Activated CD4-positive, alpha-beta T cell treated with anti-CD3 and anti-CD28 coated beads, Interleukin-2, amount 10 ng/mL, durations not matched to agents 24 days and 14 days (primary cell): ENCODE results near the gene ASCC3. TPM values are rescaled to one million over a fixed set of nuclear protein-coding genes. Genes with fewer than 3 reads are reported as not detected.

Experiments
- DNase-seq: peaks from one replicate; pipeline ENCODE4 v3.0.0; 2022
- H3K27ac Mint-ChIP-seq: one replicate; pipeline ENCODE4 v1.8.0; 2022; ENCODE audit warnings: mild to moderate bottlenecking, mixed read lengths
- H3K27me3 Mint-ChIP-seq: one replicate; pipeline ENCODE4 v1.8.0; 2022; ENCODE audit warnings: mixed read lengths
- H3K36me3 Mint-ChIP-seq: one replicate; pipeline ENCODE4 v1.8.0; 2022; ENCODE audit warnings: low read depth, mild to moderate bottlenecking, mixed read lengths
- H3K4me1 Mint-ChIP-seq: one replicate; pipeline ENCODE4 v1.8.0; 2021; ENCODE audit warnings: mixed read lengths
- H3K4me3 Mint-ChIP-seq: one replicate; pipeline ENCODE4 v1.8.0; 2022; ENCODE audit warnings: mild to moderate bottlenecking, moderate library complexity, mixed read lengths
- H3K9me3 Mint-ChIP-seq: one replicate; pipeline ENCODE4 v1.8.0; 2021; ENCODE audit warnings: mixed read lengths
- intact Hi-C: fragments of 100-400 bp; cut with micrococcal nuclease; formaldehyde crosslinking; loops from one replicate; pipeline ENCODE4 v1.15.1; 2023
- total RNA-seq: library from RNA; stranded (reverse); gene quantifications from 2 replicates; pipeline ENCODE4 v1.2.3, GENCODE V29; 2022

The ASCC3 gene
- total RNA-seq, 1 donor from 2014 or later, result 68.9 TPM

DNA sequence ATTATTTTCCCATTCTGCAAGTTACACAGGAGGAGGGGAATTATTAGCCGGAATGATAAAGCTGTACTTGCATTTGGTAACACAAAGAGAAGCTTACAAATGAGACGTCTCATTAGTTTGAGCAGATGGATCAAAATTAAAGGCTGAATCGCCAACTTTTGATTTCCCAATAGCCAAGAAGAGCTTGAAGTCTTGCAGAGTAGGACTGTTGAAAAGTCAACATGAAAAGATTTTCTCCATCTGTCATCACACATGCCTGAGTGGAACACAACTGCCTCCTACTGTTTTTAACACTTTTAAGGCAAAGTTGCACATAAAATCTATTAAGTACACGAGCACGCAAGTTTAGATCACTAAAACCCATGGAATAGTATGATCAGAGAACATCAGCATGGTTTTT is 176.2 kb downstream of the ASCC3 start:
- DNase-seq, result no peak
- peaks cover 15% of the 10 kb centered on the region for H3K9me3 Mint-ChIP-seq
- no peaks in the 10 kb centered on the region for H3K27me3 Mint-ChIP-seq
- H3K27ac Mint-ChIP-seq, result no peak overlapping the region
- peaks cover 24% of the 10 kb centered on the region for H3K36me3 Mint-ChIP-seq
- H3K4me3 Mint-ChIP-seq, result no peak overlapping the region
- intact Hi-C loops, result no loop called here
- H3K4me1 Mint-ChIP-seq, result peaks cover 12% of the 10 kb centered on the region

DNA sequence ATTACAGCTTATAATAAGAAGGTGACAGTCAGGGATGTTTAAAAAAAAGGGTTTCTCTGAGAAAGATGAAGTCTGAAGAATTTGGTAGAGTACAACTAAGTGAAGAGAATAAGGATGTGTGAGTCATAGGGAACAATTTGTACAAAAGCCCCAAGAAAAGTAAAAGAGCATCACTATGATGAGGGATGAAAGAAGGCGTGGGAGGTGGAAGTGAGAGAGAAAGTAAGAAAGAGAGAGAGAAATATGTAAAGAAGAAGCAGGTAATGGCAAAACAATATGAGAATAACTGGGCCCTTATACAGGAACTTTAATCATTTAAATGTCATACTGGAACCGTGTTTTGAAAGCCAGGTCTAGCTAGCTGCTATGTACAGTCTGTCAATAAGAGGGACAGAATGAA is 179.4 kb downstream of the ASCC3 start:
- no peak overlapping the region for H3K4me3 Mint-ChIP-seq
- peaks cover 32% of the 10 kb centered on the region for H3K36me3 Mint-ChIP-seq
- no peak for DNase-seq
- peaks cover 22% of the 10 kb centered on the region for H3K9me3 Mint-ChIP-seq
- H3K27me3 Mint-ChIP-seq, result no peaks in the 10 kb centered on the region
- intact Hi-C loops, result no loop called here
- H3K27ac Mint-ChIP-seq, result peak overlapping the region; percentile 88
- peaks cover 12% of the 10 kb centered on the region for H3K4me1 Mint-ChIP-seq

DNA sequence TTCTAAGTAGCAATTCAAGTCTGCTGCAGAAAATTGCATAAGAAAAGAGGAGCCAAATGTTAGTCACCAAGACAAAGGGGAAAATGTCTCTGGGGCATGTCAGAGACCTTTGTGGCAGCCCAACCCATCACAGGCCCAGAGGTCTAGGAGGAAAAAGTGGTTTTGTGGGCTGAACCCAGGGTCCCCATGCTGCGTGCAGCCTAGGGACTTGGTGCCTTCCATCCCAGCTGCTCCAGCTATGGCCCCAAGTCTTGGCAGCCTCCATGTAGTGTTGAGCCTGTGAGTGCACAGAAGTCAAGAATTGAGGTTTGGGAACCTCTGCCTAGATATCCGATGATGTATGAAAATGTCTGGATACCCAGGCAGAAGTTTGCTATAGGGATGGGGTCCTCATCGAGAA is 181.1 kb downstream of the ASCC3 start:
- intact Hi-C loops, result no loop called here
- Mint-ChIP-seq H3K27ac (no peak overlapping the region), H3K36me3 (peaks cover 32% of the 10 kb centered on the region), H3K4me3 (no peak overlapping the region), H3K27me3 (no peaks in the 10 kb centered on the region), H3K9me3 (peaks cover 22% of the 10 kb centered on the region), H3K4me1 (peaks cover 12% of the 10 kb centered on the region)
- DNase-seq, result no peak

DNA sequence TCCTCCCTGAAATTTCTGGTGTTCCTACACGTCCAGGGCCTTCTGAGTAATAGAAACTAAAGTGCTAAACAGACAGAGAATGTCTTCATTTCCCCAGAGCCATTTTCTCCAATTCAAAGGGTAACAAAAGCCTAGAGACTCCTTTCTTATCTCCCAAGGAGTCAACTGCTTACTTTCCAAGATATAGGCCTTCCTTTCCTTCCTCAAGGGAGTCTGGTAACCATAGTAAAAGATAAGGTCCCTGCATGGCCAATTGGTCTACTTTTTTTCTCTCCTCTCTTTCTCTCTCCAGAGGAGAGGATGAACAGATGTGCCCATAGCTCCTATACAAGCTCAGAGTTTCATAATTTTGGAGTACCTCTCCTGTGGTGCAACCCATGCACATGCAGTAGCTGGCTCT is 185.7 kb downstream of the ASCC3 start:
- H3K4me3 Mint-ChIP-seq, result no peak overlapping the region
- H3K27ac Mint-ChIP-seq, result no peak overlapping the region
- H3K9me3 Mint-ChIP-seq, result peaks cover 6% of the 10 kb centered on the region
- no peaks in the 10 kb centered on the region for H3K27me3 Mint-ChIP-seq
- no peak for DNase-seq
- no peaks in the 10 kb centered on the region for H3K4me1 Mint-ChIP-seq
- intact Hi-C loops, result no loop called here
- peaks cover 13% of the 10 kb centered on the region for H3K36me3 Mint-ChIP-seq

DNA sequence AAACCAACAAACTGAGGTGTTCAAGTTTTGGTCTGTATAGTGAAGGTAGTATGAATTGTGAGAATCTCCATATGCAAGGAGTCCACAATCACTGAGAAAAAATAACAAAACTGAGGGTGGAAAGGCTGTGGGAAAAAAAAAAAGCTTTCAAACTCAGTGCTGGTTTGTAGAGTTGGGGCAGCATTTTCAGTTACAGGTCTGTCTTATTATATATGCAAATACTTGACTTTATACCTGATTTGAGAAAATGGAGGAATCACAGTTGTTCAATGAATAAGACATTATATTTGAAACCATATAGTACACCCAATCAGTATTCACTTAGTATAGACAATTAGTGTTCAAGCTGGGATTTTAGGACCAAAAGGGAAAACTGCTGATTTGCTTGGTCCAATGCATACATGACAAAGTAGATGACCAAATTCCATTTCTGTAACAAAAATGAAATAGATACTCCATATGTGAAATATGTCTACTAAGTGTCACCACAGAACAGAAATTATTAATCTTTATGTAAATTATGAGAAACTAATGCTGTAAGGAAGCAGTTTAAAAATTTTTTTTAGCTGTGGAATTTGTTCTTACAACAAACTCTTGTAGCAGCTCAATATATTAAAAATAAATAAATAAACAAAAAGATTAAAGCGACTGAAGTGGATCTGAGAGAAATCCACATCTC is 187.7 kb downstream of the ASCC3 start:
- Mint-ChIP-seq H3K36me3 (peaks cover 2% of the 10 kb centered on the region), H3K27me3 (no peaks in the 10 kb centered on the region), H3K4me3 (no peak overlapping the region), H3K27ac (no peak overlapping the region), H3K9me3 (no peaks in the 10 kb centered on the region), H3K4me1 (no peaks in the 10 kb centered on the region)
- intact Hi-C loops, result no loop called here
- no peak for DNase-seq

DNA sequence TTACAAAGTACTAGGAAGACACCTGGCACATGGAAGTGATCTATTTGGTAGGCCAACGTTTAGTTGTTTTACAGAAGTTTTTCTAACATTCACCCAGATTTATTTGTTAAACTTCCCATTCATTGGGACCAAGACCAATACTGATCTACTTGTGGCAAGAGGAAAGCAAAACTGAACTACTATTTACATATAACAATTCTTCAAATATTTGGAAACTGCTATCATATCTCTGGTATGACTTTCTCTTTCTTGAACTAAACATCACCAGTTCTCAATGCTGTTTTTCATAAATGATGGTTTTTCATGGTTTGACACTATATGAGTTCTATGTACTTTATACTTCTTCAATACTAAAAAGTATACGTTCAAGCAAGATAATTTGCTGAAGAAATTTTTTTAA is 189.2 kb downstream of the ASCC3 start:
- Mint-ChIP-seq H3K27me3 (no peaks in the 10 kb centered on the region), H3K4me3 (no peak overlapping the region), H3K27ac (no peak overlapping the region), H3K36me3 (no peaks in the 10 kb centered on the region), H3K4me1 (no peaks in the 10 kb centered on the region), H3K9me3 (no peaks in the 10 kb centered on the region)
- intact Hi-C loops, result no loop called here
- no peak for DNase-seq

DNA sequence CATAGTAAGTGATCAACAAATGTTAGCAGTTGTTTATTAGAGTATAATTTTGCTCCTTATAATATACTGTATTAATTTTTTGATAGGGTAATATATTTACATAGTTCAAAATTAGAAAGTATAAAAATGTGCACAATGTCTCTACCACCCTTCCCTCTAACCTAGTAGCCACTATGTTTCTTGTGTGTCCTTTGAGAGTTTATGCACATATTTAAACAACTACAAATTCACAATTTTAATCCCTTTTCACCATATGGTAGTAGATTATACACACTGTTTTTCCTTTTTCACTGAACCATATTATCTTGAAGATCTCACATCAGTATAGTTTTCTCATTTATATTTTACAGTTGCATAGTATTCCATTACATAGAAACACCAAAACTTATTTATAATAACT is 194.9 kb downstream of the ASCC3 start:
- H3K27me3 Mint-ChIP-seq, result no peaks in the 10 kb centered on the region
- intact Hi-C loops, result no loop called here
- H3K36me3 Mint-ChIP-seq, result no peaks in the 10 kb centered on the region
- no peaks in the 10 kb centered on the region for H3K4me1 Mint-ChIP-seq
- H3K4me3 Mint-ChIP-seq, result no peak overlapping the region
- no peak for DNase-seq
- H3K9me3 Mint-ChIP-seq, result no peaks in the 10 kb centered on the region
- no peak overlapping the region for H3K27ac Mint-ChIP-seq

DNA sequence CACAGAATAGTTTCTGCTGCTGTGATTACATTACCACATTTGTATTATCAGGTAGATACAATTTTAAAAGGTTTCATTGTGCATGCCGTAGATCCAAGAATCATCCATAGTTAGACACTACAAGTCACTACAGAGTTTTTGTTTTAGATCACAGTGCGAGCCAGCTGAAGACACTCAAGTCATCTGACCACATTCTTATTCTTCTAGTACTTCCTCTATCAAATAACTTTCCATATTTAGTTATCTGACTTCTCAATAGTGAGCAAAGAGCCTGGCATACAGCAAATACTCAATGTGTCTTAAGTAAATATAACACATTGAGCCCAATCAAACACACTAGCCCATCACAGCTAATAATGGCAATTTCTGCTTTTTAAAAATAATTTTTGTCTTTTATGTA is 195.4 kb downstream of the ASCC3 start:
- intact Hi-C loops, result no loop called here
- H3K27ac Mint-ChIP-seq, result no peak overlapping the region

DNA sequence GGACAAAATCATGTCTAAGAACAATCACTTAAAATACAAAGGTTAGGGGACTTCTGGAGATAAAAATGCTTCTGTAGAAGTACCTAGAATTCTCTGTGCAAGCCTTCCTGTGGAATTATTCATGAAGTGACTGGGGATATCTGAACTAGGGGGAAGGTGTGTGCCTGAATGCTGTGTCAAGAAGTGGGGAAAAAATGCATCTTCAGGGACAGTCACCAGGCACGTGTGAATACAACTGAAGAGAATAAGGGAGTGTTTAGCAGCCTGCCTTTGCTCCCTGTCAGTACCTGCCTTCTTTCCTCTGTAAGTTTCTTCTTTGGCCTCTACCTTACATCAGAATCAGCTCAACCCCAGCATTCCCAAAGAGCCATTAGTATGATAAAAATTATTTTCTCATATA is 201.0 kb downstream of the ASCC3 start:
- intact Hi-C loops, result no loop called here
- no peak overlapping the region for H3K4me3 Mint-ChIP-seq
- H3K27me3 Mint-ChIP-seq, result no peaks in the 10 kb centered on the region

More for the DNA sequence above, 195.4 kb downstream of the ASCC3 start:
- Mint-ChIP-seq H3K4me3 (no peak overlapping the region), H3K36me3 (no peaks in the 10 kb centered on the region), H3K4me1 (no peaks in the 10 kb centered on the region), H3K27me3 (no peaks in the 10 kb centered on the region), H3K9me3 (no peaks in the 10 kb centered on the region)
- DNase-seq, result no peak

DNA sequence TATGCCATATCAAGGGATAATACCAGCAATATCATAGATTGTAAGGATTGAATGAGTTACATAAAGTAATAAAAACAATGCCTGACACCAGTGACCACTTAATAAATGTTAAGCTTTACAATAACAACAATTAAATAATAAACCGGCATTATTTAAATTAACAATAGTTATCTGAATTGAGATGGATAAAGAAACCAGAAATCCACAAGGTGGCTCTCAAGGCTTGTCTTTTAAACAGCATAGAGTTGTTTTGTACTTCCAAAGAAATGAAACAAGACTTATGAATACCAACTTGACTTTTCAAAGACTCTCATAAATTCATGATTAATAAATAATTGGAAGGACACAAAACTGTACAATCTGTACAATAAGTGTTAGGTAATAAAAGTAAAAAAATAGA is 203.1 kb downstream of the ASCC3 start:
- DNase-seq, result no peak
- Mint-ChIP-seq H3K27me3 (no peaks in the 10 kb centered on the region), H3K4me1 (no peaks in the 10 kb centered on the region), H3K9me3 (no peaks in the 10 kb centered on the region), H3K36me3 (no peaks in the 10 kb centered on the region), H3K4me3 (no peak overlapping the region), H3K27ac (no peak overlapping the region)
- intact Hi-C loops, result no loop called here

More for the DNA sequence above, 201.0 kb downstream of the ASCC3 start:
- Mint-ChIP-seq H3K4me1 (no peaks in the 10 kb centered on the region), H3K36me3 (no peaks in the 10 kb centered on the region), H3K9me3 (no peaks in the 10 kb centered on the region), H3K27ac (no peak overlapping the region)
- no peak for DNase-seq

DNA sequence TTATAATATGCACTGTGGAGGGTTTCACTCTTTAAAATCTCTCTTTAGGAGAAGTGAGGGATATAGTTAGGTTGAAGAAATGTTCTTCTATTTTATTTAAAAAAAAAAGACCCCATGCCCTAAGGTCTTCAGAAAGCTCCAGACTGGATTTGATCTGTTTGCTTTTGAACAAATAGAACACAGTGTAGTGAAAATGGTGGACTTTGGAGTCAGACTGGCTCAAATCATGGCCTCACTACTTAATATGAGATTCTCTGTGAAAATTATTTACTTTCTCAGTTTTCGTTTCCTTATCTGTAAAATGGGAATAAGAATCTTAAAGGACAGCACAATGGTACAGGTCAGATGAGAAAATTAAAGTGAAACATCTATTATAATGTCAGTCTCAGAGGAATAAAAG is 203.9 kb downstream of the ASCC3 start:
- no peak for DNase-seq
- H3K27ac Mint-ChIP-seq, result no peak overlapping the region
- H3K36me3 Mint-ChIP-seq, result no peaks in the 10 kb centered on the region
- H3K9me3 Mint-ChIP-seq, result no peaks in the 10 kb centered on the region
- H3K27me3 Mint-ChIP-seq, result no peaks in the 10 kb centered on the region
- H3K4me3 Mint-ChIP-seq, result no peak overlapping the region
- intact Hi-C loops, result loop anchor here (1.0 kb wide), 1 partner anchor 43 kb away; no protein-coding TSS in a partner anchor
- no peaks in the 10 kb centered on the region for H3K4me1 Mint-ChIP-seq

DNA sequence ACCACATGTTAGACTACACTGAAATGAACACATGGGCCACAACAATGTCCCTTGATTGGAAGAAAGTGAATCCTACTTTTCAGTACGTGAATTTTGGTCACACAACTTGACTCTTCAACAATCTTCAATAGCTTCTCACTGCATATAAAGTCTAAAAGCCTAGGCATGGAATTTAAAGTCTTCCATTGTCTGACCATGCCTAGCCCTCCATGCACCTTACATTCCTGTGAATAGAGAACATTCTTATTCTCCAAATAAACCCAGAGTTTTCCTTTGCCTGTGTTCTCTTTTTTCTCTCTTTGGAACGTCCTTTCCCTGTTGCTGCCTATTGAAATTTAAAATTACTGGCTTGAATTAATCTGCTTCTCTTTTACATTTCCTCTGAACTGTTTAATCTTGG is 207.5 kb downstream of the ASCC3 start:
- intact Hi-C loops, result no loop called here
- H3K4me3 Mint-ChIP-seq, result no peak overlapping the region
- H3K4me1 Mint-ChIP-seq, result no peaks in the 10 kb centered on the region
- no peaks in the 10 kb centered on the region for H3K27me3 Mint-ChIP-seq
- H3K27ac Mint-ChIP-seq, result no peak overlapping the region
- H3K36me3 Mint-ChIP-seq, result peaks cover 2% of the 10 kb centered on the region
- peaks cover 3% of the 10 kb centered on the region for H3K9me3 Mint-ChIP-seq
- no peak for DNase-seq

DNA sequence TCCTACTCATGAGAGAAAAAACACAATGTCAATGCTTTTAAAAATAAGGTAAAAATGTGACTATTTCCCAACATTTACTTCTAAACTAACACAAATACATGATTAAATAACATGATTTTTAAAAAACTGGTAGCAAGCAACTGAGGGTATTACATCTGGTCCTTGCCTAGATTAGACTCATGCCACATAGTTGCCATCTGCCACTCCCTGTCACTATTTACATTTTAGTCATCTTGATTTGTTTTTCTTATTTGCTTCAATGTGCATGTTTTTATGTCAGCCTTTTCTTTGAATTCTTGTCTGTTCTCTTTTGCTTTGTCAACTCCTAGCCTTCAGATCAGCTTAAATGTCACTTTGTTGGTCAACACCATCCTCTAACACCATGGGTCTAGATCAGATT is 209.4 kb downstream of the ASCC3 start:
- H3K4me3 Mint-ChIP-seq, result no peak overlapping the region
- H3K27ac Mint-ChIP-seq, result no peak overlapping the region
- peaks cover 3% of the 10 kb centered on the region for H3K9me3 Mint-ChIP-seq
- H3K36me3 Mint-ChIP-seq, result peaks cover 2% of the 10 kb centered on the region
- no peaks in the 10 kb centered on the region for H3K4me1 Mint-ChIP-seq
- no peaks in the 10 kb centered on the region for H3K27me3 Mint-ChIP-seq
- intact Hi-C loops, result no loop called here
- DNase-seq, result no peak

DNA sequence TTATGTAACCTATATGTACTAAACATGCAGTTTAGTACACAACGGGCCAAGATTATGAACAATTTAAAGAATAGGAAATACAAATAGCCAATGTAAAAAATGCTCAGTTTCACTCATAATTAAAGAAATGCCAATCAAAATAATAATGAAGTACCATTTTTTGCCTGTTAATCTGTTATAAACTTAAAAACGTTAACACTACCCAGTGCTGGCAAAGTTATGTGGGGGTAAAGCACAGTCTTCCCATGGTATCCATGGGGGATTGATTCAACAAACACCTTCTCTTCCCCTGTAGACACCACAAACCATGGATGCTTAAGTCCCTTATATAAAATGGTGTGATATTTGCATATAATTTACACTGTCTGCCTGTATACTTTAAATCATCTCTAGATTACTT is 211.1 kb downstream of the ASCC3 start:
- Mint-ChIP-seq H3K4me3 (no peak overlapping the region), H3K36me3 (peaks cover 2% of the 10 kb centered on the region), H3K27me3 (no peaks in the 10 kb centered on the region), H3K9me3 (peaks cover 3% of the 10 kb centered on the region), H3K27ac (no peak overlapping the region), H3K4me1 (no peaks in the 10 kb centered on the region)
- DNase-seq, result no peak
- intact Hi-C loops, result no loop called here

DNA sequence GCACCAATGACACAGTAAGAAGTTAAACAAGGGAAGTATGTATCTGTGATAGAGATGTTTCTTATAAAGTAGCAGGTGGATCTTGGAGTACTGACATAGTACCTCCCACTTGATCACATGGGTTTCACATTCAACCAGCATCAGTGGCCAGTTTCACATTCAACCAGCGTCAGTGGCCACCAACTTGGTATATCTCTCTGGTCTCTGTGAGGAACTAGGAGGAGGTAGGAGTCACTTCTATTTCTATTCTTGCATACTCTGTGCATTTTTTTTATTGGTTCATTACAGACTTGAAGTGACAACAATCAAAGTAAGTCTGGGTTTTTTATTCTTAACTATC is 216.1 kb downstream of the ASCC3 start:
- intact Hi-C loops, result loop anchor here (2.0 kb wide), 1 partner anchor 558 kb away; no protein-coding TSS in a partner anchor
- no peak overlapping the region for H3K27ac Mint-ChIP-seq
- peaks cover 6% of the 10 kb centered on the region for H3K4me1 Mint-ChIP-seq
- H3K36me3 Mint-ChIP-seq, result peaks cover 3% of the 10 kb centered on the region
- no peaks in the 10 kb centered on the region for H3K9me3 Mint-ChIP-seq
- no peak for DNase-seq
- H3K4me3 Mint-ChIP-seq, result no peak overlapping the region
- H3K27me3 Mint-ChIP-seq, result no peaks in the 10 kb centered on the region
